Measurements from ENCODE around the gene SMAP1.
"Not testable (repeated sequence)": the region's sequence is repeated elsewhere in the genome, so short reads cannot be mapped to it uniquely, and the experiment has no call there.

SMAP1 gene

GRCh38 chr6:70740746-70741145, 73.1 kb downstream of the SMAP1 start:
- not testable (repeated sequence) for DNase-seq (ENCODE audit: low spot score)

GRCh38 chr6:70742462-70742861, 74.8 kb downstream of the SMAP1 start:
- DNase-seq (ENCODE audit: low spot score), result not testable (repeated sequence)

GRCh38 chr6:70753870-70754380, 86.2 kb downstream of the SMAP1 start:
- DNase-seq (ENCODE audit: low spot score), result no peak

- no peak for DNase-seq (ENCODE audit: low spot score)
Observed at GRCh38 chr6:70758883-70759282, 91.2 kb downstream of the SMAP1 start.

GRCh38 chr6:70763754-70764510, 96.2 kb downstream of the SMAP1 start:
- DNase-seq (ENCODE audit: low spot score), result no peak

- no peak for DNase-seq (ENCODE audit: low spot score)
Observed at GRCh38 chr6:70764706-70765105, 97.0 kb downstream of the SMAP1 start.

- DNase-seq (ENCODE audit: low spot score), result not testable (repeated sequence)
Observed at GRCh38 chr6:70771351-70771750, 103.7 kb downstream of the SMAP1 start.

GRCh38 chr6:70779934-70780333, 112.3 kb downstream of the SMAP1 start:
- DNase-seq (ENCODE audit: low spot score), result no peak

- no peak for DNase-seq (ENCODE audit: low spot score)
Observed at GRCh38 chr6:70790483-70791224, 123.0 kb downstream of the SMAP1 start.

GRCh38 chr6:70797625-70798024, 129.9 kb downstream of the SMAP1 start:
- no peak for DNase-seq (ENCODE audit: low spot score)

- DNase-seq (ENCODE audit: low spot score), result no peak
Observed at GRCh38 chr6:70806086-70806485, 138.4 kb downstream of the SMAP1 start.

GRCh38 chr6:70811788-70812187, 144.1 kb downstream of the SMAP1 start:
- DNase-seq (ENCODE audit: low spot score), result no peak

- no peak for DNase-seq (ENCODE audit: low spot score)
Observed at GRCh38 chr6:70813885-70814284, 146.2 kb downstream of the SMAP1 start.

- no peak for DNase-seq (ENCODE audit: low spot score)
Observed at GRCh38 chr6:70819646-70820045, 152.0 kb downstream of the SMAP1 start.

GRCh38 chr6:70820778-70821177, 153.1 kb downstream of the SMAP1 start:
- no peak for DNase-seq (ENCODE audit: low spot score)

GRCh38 chr6:70821751-70822150, 154.1 kb downstream of the SMAP1 start:
- no peak for DNase-seq (ENCODE audit: low spot score)

- DNase-seq (ENCODE audit: low spot score), result no peak
Observed at GRCh38 chr6:70823651-70824050, 156.0 kb downstream of the SMAP1 start.

- DNase-seq (ENCODE audit: low spot score), result no peak
Observed at GRCh38 chr6:70831427-70831826, 163.7 kb downstream of the SMAP1 start.

- no peak for DNase-seq (ENCODE audit: low spot score)
Observed at GRCh38 chr6:70834520-70834919, 166.8 kb downstream of the SMAP1 start.

GRCh38 chr6:70838907-70839285, 171.2 kb downstream of the SMAP1 start:
- no peak for DNase-seq (ENCODE audit: low spot score)

GRCh38 chr6:70839286-70840266, 171.9 kb downstream of the SMAP1 start:
- no peak for DNase-seq (ENCODE audit: low spot score)

GRCh38 chr6:70841112-70841511, 173.4 kb downstream of the SMAP1 start:
- no peak for DNase-seq (ENCODE audit: low spot score)
